ENCODE results near the gene HMG20A.
"Not testable (repeated sequence)": the region's sequence is repeated elsewhere in the genome, so short reads cannot be mapped to it uniquely, and the experiment has no call there.

Gene HMG20A

DNA sequence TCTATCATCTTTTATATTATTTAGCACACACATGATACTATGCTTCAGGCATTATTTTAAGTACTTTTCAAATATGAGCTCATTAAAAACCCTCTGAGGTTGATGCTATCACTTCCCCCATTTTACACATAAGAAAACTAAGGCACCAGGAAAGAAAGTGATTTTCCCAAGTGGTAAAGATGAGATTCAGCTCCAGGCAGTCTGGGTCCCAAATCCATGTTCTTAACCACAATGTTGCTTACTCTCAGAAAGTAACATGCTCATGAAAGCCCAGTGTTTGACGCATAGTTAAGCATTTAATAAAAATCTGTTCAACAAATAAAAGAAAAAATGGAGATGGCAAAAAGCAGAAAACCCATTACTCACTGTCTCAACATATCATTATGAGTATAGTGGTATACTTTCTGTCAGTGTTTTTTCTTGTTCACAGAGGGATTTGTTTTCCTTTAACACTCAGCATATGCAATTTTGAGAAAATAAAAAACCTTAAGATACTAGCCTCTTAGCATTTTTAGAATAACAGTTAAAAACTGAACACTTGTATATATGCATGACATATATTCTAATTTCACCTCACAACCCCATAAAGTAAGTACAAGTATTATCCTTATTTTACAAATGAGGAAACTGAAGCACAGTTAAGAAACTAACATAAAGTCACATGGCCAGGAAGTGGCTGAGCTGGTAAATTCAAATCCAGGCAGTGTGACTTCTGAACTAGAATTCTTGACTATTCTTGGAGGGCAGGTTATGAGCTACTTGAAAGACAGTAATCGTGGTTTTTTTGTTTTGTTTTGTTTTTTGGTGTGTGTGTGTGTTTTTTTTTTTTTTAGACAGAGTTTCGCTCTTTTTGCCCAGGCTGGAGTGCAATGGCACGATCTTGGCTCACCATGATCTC lies 11.2 kb upstream of the HMG20A start:
- no peak for DNase-seq

DNA sequence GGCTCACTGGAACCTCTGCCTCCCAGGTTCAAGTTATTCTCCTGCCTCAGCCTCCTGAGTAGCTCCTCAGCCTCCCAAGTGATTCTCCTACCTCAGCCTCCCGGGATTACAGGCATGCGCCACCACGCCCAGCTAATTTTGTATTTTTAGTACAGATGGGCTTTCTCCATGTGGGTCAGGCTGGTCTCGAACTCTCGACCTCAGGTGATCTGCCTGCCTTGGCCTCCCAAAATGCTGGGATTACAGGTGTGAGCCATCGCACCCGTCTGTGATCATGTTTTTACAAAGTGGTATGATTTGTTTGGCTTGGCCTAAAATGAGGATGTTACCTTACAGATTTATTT lies 10.6 kb upstream of the HMG20A start:
- not testable (repeated sequence) for DNase-seq

DNA sequence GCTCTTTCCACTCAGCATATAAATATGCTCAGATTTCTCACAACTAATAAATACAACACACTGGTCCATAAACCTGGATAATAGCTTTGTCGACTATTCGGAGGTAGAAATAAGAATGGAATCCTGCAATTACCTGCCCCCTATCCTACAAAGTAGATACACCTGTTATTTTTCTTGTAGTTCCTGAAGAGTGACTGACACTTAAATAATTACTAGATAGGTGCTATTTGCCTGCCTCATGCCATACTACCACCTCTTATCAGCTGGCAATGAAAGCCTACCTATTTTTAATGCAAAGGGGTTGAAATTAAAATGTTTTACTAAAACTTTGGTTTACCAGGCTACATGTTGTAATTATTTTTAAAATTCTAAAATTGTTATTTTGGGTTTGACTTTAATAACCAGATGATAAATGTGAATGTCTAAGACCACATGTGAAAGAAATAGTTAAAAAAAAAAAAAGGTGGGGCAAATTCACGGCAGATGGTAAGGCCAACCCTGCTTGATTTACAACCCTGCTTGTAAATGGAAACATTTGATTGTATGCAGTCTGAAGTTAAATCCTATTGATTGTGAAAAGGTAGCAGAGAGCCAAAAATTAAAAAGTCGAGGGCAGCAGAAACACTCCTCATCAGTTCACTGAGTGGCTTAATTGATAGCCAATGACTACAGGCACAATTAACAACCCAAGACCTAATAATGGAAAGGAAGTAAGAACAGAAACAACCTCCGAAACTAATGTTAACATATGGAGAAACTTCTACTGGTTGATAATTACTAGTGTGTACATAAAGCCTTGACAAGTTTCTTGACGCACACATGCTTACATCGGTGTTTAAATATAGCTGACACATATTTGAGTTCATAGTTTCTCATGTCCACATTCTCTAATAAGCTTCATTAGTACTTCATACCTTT lies 9.7 kb upstream of the HMG20A start:
- no peak for DNase-seq

DNA sequence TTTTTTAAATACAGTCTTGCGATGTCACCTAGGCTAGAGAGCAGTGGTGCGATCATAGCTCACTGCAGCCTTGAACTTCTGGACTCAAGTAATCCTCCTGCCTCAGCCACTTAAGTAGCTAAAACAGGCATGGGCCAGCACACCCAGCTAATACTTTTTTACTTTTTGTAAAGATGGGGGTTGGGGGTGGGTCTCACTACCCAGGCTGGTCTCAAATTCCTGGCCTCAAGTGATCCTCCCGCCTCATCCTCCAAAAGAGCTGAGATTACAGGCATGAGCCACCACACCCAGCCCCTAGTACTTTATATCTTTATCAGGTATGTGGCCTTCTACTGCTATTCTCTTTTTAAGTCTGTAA lies 9.1 kb upstream of the HMG20A start:
- DNase-seq: no peak

DNA sequence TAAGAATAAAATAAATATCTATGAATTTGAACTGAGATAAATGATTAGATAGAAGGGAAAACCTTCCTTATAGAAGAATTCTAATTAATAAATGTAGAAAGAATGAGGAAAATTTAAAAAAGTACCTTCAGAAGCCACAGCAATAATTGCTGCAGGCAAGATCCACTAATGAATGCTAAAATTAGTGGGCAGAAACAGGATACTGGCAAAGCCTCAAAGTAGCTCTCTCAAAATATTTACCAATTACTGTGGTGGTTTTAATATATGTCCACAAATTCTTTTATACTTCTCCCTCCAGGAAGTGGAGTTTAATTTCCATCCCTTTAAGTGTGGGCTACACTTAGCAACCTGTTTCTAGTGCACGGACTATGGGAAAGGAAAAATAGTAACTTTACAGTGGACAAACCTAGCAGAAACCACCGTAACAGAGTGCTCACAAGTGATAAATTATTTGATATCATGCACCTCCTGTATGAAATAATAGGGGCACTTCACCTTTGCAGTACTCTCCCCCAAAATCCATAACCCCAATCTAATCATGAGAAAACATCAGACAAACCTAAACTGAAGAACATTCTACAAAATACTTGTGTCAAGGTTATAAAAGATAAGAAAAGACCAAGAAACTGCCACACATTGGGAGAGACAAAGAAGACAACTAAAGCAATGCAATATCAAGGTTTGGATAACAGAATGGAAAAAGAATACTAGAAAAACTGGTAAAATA lies 7.6 kb upstream of the HMG20A start:
- DNase-seq: no peak

DNA sequence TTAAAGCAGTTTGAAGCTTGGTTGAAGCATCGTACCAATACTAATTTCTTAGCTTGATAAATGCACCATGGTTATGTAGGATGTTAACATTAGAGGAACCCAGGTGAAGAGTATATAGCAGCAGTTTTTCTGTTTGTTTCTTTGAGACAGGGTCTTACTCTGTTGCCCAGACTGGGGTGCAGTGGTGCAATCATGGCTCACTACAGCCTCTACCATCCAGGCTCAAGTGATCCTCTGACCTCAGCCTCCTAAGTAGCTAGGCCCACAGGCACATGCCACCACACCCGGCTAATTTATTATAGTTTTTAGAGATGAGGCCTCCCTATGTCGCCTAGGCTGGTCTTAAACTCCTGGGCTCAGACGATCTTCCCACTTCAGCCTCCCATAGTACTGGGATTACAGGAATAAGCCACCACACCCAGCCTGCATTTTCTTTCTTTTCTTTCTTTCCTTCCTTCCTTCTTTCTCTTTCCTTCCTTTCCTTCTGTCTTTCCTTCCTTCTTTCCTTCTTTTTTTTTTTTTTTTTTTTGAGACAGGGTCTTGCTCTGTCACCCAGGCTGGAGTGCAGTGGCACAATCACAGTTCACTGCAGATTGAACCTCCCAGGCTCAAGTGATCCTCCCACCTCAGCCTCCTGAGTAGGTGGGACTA lies 6.9 kb upstream of the HMG20A start:
- no peak for DNase-seq

DNA sequence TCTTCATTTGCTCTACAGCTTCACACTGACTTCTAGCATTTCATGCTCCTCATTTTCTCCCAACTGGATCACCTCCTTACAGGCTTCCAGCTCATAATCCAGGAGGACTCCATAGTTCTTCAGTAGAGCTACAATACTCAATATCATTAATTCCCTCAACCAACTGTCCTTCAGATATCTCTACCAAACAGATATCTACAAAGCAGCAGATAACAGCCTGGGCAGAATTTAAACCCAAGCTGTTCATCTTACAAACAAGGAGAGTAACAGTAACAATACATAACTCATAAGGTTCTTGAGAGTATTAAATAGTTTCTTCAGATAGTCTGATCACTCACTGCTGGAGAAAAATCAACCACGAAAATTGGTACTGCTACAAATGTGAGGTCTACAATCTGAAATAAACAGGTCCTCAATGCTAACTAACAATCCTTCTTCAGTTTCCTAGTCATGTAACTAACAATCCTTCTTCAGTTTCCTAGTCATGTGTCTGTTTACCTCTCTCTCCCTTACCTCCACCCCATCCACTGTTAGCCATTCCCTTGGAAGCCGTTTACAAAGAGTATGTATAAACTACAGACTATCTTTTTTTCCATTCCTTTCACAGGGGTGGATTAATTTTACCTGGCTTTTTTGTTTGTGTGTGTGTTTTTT lies 5.8 kb upstream of the HMG20A start:
- DNase-seq: no peak

DNA sequence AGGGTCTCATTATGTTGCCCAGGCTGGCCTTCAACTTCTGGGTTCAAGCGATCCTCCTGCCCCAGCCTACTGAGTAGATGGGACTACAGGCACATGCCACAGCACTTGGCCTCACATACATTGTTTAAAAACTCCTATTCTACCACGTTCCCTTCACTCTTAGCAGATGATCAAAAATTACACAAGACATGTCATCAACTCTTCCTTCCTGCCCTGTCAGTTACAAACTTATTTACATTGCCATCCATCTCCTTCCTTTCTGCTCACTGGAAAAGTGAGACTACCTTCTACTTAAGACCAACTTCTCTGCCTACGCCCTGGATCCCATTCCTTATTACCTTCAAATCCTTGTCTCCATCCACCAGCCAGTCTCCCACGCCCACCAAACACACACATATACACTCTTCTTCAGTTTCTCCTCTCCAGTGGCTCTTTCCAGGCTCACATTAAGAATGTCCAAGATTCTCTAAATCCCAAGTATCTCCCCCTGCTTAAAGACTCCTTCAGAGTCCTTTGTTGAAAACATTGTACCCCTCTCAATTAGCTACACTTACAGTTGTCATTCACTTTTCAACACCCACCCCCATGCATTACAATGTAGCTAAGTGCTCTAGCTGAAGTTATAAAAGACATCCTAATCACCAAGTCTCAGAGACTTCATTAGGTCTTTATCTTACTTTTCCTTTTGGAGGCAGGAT lies 5.1 kb upstream of the HMG20A start:
- no peak for DNase-seq

DNA sequence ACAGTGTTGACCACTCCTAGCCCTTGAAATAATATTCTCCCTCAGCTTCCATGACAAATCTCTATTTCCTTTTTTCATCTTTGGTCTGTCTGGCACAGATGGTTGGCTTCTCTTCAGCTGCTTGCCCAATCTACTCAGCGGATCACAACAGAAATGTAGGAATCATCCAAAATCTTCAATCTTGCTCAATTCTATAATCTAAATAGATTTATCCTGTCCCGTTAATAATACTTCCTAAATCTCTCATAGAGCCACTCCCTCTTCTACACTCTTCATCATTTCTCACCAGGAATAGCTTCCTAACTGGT lies 4.6 kb upstream of the HMG20A start:
- no peak for DNase-seq

DNA sequence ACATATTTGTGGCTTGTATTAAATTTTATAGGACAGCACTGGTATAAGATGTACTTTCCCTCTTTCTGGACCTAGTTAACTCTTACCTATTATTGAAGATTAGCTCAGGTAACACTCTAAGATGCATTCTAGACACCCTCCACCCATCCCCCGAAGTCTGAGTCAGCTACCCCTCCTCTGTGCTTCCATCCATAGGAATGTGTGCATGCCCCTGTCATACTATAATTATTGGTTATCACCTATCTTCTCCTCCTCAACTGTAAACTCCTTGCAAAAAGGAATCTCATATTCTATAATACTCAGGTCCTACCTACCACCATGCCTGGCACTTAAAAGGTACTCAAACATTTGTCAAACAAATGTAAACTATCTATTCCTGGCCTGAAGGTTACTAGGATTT lies 3.7 kb upstream of the HMG20A start:
- no peak for DNase-seq

DNA sequence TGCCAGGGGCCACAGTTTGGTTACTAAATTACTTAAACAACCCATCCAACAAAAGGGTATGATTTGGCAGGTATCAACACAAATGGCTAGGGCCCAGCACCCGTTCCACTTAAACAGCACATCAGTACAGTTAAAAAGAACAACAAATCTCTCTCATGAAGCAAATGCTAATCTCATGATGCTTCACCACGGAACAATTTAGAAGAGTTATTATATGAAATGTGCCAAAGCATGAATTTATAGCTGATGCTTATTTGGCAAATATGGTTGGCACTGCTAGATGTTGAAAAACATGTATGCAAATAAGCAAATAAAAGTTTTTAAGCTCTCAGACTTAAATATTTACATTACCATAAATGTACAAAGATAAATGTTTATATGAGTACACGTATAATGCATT lies 3.1 kb upstream of the HMG20A start:
- DNase-seq: no peak

DNA sequence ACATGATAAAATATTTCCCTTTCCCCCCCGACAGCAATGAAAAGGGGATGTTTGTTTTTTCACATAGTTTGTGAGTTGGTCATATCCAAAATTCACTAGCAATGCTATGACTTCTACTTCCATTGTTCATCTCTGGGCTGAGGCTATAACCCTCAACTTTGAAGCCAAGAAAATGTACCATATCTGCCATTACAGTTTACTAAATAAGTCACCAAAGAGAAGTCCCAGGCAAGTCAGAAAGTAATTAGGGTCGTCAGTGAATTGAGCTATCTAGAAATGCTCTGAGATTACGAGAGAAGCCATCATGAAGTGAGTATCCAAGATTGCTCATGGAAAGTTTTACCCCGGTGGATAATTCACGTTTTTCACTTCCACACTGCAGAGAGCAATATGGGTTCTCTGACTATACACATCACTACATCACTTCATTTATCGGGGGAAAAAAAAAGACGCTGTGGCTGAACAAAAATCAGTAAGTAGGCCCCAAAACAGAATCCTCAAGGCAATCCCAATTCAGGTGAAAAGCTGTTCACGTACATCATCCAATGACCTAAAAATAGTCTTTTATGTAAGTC lies 2.2 kb upstream of the HMG20A start:
- no peak for DNase-seq

DNA sequence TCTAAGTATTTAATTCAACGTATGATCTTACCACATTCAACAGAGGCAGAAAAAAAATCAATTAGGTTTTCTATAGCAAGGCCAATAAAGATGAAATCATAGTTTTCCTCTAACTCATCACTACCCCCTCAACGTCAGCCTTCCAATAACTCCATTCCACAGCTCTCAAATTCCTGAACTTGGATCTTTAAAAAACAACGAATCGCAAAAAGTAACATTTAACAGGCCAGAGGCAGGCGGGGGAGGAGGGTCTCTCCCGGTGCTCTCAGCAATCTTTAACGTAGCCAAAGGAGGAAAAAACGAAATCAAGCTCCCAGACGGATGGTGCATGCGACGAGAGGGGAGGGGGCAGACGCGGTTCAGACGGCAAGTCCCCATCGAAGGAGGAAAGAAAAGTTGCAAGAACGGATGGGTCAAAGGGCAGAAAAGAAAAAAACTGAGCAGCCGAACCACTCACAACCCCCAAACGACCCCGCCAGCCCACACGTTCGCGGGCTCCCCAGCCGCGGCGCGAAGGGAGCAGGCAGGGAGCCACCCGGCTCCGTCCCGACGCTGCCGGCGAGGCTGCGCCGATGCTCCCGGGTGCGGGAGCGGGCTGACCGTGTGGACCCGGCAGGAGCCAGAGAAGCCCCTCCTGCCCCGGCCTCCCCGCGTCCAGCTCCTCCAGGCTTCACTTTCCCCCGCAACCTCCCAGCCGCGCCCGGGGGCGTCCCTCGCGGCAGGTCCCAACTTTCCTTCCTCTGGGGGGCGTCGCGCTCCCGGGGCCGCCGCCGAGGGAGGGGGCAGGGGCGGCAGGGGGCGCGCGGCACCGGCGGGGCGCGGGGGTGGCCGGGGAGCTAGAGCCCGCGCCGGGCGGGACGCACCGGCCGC lies 1.5 kb upstream of the HMG20A start:
- no peak for DNase-seq

DNA sequence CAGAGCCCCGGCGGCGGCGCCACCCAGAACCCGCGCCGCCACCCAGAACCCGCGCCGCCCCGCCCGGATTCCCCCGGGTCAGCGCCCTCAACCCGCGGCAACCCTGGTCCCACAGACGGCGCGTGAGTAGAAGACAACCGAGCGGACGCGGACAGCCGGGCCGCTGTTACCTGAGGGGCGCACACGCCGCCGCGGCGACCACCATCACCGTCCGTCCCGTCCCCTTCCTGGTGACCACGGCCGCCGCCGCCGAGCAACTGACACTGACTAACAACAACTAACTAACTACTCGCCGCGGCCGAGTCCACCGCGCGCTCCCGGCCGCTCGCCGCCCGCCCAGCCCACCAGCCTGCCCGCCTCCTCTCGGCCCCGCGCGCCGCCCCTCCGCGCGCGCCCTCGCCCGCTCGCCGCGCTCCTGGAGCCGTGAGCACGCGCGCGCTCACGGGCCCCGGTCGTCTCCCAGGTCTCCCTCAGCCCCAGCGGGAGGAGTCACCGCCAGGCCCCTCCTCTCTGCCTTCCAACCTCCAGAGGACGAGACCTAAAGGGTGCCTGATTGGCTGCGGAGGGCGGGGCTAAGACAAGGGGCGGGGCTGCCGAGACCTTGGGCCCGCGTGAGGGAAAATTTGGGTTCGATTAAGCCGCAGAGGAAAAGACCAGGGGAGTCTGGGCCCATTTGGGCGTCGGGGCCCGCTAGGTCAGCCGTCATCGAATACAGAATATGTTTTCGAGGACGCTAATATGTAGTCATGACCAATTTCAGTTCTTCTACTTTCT lies 665 bp upstream of the HMG20A start, which contains the start of gene PEAK1:
Gene PEAK1, minus strand, starts transcription at position 269 of the 774 bp plus-strand sequence. CDS start 238,178 bp downstream, outside the sequence.
- peak; percentile 97 for DNase-seq

DNA sequence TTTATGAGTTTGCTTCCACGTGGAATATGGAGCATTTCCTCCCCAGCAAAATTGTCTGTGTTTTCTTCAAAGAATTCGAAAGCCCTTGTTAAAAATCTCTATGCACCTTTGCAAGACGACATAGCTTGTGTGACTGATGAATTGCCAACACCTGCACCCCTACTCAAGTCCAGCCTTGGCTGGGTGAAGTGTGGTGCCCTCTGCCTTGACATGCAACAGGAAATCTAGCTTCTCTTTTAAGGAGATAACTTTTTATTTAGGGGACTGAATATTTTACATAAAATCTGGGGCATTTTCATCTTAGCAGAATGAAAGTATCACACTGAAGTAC lies 647 bp downstream of the HMG20A start:
- DNase-seq: no peak

DNA sequence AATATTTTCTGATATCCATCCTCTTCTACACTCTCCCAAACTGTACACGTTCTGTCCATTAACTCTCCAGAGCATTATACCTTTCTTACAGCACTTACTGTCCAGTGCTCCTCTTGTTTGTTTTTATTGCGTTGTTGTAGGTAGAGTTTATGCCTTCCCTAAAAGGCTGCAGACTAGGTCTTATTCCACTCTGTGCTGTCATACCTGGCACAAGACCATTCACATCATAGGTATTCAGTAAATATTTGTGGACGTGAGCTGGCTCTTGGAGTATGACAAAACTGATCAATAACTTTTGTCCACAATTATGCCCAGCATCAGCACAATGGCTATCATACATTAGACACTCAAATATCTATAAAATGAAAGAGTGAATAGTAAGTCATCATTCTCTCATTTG lies 4.4 kb downstream of the HMG20A start:
- DNase-seq: no peak

DNA sequence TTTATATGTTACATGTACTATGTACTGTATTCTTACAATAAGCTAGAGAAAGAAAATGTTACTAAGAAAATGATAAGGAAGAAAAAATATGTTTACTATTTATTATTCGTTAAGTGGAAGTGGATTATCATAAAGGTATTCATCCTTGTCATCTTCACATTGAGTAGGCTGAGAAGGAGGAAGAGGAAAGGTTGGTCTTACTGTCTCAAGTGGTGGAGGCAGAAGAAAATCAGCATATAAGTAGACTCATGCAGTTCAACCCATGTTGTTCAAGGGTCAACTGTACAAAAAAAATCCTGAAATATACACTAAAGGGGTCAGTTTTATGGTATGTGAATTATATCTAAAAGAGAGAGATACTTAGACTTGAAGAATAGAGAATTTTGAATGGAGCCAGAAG lies 5.7 kb downstream of the HMG20A start:
- no peak for DNase-seq

DNA sequence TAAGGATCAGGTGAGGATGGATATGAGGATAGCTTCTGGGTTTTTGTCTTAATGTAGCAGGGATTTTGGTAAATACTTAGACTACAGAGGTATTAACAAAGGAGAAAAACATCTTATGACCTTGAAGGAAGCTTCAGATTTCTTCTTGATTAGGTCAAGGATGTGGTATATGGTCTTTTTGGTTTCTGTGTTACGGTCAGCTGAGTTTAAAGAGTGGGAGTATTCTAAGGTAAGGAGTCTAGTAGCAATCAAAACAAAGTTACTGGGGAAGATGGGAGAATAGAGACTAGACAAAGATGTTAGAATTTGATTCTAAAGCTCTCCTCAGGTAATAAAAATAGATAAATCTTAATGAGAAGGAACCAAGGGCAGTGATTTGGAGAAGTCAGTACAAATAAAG lies 6.2 kb downstream of the HMG20A start:
- DNase-seq: no peak

DNA sequence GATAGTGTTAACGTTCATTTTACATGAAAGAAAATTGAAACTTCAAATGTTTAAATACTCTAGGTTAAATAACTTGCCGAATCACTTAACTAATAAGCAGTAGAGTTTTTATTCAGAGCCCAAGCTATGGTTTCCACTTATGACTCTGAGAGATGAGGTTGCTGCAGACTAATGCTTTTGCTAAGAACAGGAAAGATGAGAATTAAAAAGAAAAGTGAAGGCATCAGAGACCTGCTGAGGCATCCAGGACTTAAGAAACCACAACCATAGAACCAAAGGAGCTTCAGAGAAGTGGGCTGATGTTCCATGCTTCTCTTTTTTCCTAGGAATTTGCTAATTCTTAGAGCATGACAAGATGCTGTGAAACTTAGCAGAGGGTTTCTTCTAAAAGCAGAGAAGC lies 9.5 kb downstream of the HMG20A start:
- DNase-seq: no peak

DNA sequence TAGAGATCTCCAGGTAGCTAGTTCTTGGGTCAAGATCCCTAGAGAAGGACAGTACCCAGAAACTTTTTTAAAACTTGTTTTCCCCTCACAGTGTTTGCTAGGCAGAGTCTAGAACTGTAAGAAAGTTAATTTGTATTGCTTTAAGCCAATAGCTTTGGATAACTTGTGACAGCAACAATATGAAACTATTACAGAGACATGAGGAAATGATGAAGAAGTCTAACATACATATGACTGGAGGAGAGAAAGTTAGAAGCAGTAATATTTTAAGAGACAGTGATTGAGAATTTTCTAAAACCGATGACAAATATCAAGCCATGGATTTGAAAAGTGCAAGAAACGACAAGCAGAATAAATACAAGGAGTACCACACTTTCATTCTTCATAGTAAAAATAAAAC lies 10.0 kb downstream of the HMG20A start:
- DNase-seq: no peak

Data from SW 1271 (cell line).